Body of pancreas (tissue), 4 donors: ENCODE data around the gene BARD1.

Experiments used
- POLR2A ChIP-seq, 3 donors: fragments of 450-650 bp; IDR thresholded peaks; one replicate each; pipeline ENCODE4 v1.6.1; 2016; ENCODE audit warnings: antibody characterized with exemption in 3 of 3, mild to moderate bottlenecking in 2 of 3
- TF ChIP-seq, protein P1 (sequence below), 7 experiments: fragments of 450-650 bp in 4 of 7; fragments of 200-600 bp in 3 of 7; sonication (generic) in 3 of 7; IDR thresholded peaks; one replicate each; pipeline ENCODE4 v1.5.1; 2016 to 2019; ENCODE audit warnings: antibody characterized with exemption in 7 of 7

DNA sequence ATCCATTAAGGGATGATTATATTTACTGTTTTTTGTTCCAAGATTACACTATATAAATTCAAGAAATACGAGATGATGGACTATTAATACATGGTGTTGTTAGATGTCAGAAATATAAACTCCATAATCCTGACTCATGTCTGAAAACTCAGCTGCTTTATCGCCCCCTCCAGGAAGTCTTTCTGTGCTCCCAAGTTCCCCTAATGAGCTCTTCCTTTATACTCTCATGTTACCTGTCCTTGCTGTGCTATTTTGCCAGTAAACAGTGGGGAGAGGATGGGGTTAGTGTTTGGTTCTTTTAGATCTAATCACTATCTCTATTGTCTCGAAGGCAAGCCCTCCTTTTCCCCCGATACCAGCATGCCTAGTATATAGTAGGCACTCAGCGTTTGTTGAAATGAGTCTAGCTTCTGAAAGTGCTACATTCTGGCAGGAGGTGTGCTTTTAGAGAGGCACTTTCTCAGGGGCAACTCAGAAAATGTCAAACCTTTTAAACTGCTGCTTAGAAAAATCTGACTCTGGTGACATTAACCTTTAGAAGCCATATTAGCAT, 21.4 kb upstream of the BARD1 start:
- TF ChIP-seq, protein P1, sequence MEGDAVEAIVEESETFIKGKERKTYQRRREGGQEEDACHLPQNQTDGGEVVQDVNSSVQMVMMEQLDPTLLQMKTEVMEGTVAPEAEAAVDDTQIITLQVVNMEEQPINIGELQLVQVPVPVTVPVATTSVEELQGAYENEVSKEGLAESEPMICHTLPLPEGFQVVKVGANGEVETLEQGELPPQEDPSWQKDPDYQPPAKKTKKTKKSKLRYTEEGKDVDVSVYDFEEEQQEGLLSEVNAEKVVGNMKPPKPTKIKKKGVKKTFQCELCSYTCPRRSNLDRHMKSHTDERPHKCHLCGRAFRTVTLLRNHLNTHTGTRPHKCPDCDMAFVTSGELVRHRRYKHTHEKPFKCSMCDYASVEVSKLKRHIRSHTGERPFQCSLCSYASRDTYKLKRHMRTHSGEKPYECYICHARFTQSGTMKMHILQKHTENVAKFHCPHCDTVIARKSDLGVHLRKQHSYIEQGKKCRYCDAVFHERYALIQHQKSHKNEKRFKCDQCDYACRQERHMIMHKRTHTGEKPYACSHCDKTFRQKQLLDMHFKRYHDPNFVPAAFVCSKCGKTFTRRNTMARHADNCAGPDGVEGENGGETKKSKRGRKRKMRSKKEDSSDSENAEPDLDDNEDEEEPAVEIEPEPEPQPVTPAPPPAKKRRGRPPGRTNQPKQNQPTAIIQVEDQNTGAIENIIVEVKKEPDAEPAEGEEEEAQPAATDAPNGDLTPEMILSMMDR (IDR thresholded peaks at IDR 0.05): peak in 6 of 7 experiments; percentile 30 to 50 (median 38)
- TF ChIP-seq POLR2A (IDR thresholded peaks at IDR 0.05): no peak
